ENCODE results near the gene RGS14.

- TF ChIP-seq POLR2A (IDR thresholded peaks at IDR 0.05): no peak
- TF ChIP-seq CTCF (IDR thresholded peaks at IDR 0.05): no peak
Observed at GRCh38 chr5:177388521-177389052, 30.9 kb downstream of the RGS14 start.

All from tibial nerve (tissue), 3 donors.